ENCODE measurements around the gene RBM18. TPM values are rescaled to one million over a fixed set of nuclear protein-coding genes. Genes with fewer than 3 reads are reported as not detected.

The RBM18 gene
- polyA plus RNA-seq, 2 donors: 3.1 to 6.3 TPM

GRCh38 chr9:122239722-122240121, 24.9 kb downstream of the RBM18 start:
- no peaks in the 10 kb centered on the region for H3K9me3 ChIP-seq (ENCODE audit: control insufficient read depth in 2 of 2, insufficient read depth in 1 of 2, low read depth in 1 of 2, low read length in 1 of 2)
- H3K36me3 ChIP-seq (ENCODE audit: control insufficient read depth in 2 of 2, insufficient read depth in 2 of 2, low read length in 1 of 2): peaks cover 3 to 5% of the 10 kb centered on the region in 2 donors
- no peaks in the 10 kb centered on the region for H3K4me1 ChIP-seq (ENCODE audit: control insufficient read depth in 2 of 2, insufficient read depth in 2 of 2, low read length in 1 of 2)
- H3K27me3 ChIP-seq (ENCODE audit: control insufficient read depth in 1 of 2, insufficient read depth in 2 of 2, low read length in 2 of 2): no peaks in the 10 kb centered on the region
- no peak overlapping the region for H3K4me3 ChIP-seq (ENCODE audit: low read depth in 1 of 2, low read length in 2 of 2)
- WGBS, 2 donors: 76 to 80% methylated on average over 5 of the region's 5 CpGs
- no peak overlapping the region for H3K27ac ChIP-seq (ENCODE audit: low read depth in 2 of 2, low read length in 1 of 2)

- H3K36me3 ChIP-seq (ENCODE audit: control insufficient read depth in 2 of 2, insufficient read depth in 2 of 2, low read length in 1 of 2): peaks cover under 1 to 2% of the 10 kb centered on the region in 2 donors
- H3K9me3 ChIP-seq (ENCODE audit: control insufficient read depth in 2 of 2, insufficient read depth in 1 of 2, low read depth in 1 of 2, low read length in 1 of 2): no peaks in the 10 kb centered on the region
- WGBS, 2 donors: 82 to 85% methylated on average over 10 of the region's 10 CpGs
- H3K27ac ChIP-seq (ENCODE audit: low read depth in 2 of 2, low read length in 1 of 2): no peak overlapping the region
- no peaks in the 10 kb centered on the region for H3K4me1 ChIP-seq (ENCODE audit: control insufficient read depth in 2 of 2, insufficient read depth in 2 of 2, low read length in 1 of 2)
- H3K27me3 ChIP-seq (ENCODE audit: control insufficient read depth in 1 of 2, insufficient read depth in 2 of 2, low read length in 2 of 2): no peaks in the 10 kb centered on the region
- no peak overlapping the region for H3K4me3 ChIP-seq (ENCODE audit: low read depth in 1 of 2, low read length in 2 of 2)
Observed at GRCh38 chr9:122236681-122237080, 28.0 kb downstream of the RBM18 start.

GRCh38 chr9:122234022-122234748, 30.5 kb downstream of the RBM18 start:
- Histone ChIP-seq H3K9me3 (ENCODE audit: control insufficient read depth in 2 of 2, insufficient read depth in 1 of 2, low read depth in 1 of 2, low read length in 1 of 2) (no peaks in the 10 kb centered on the region), H3K4me3 (ENCODE audit: low read depth in 1 of 2, low read length in 2 of 2) (no peak overlapping the region), H3K27ac (ENCODE audit: low read depth in 2 of 2, low read length in 1 of 2) (no peak overlapping the region), H3K36me3 (ENCODE audit: control insufficient read depth in 2 of 2, insufficient read depth in 2 of 2, low read length in 1 of 2) (no peaks in the 10 kb centered on the region), H3K4me1 (ENCODE audit: control insufficient read depth in 2 of 2, insufficient read depth in 2 of 2, low read length in 1 of 2) (peaks cover 0 to under 1% of the 10 kb centered on the region in 2 donors), H3K27me3 (ENCODE audit: control insufficient read depth in 1 of 2, insufficient read depth in 2 of 2, low read length in 2 of 2) (peaks cover 0 to under 1% of the 10 kb centered on the region in 2 donors)
- WGBS, 2 donors: 82 to 89% methylated on average over 7 of the region's 7 CpGs

GRCh38 chr9:122232796-122233306, 31.8 kb downstream of the RBM18 start:
- no peaks in the 10 kb centered on the region for H3K36me3 ChIP-seq (ENCODE audit: control insufficient read depth in 2 of 2, insufficient read depth in 2 of 2, low read length in 1 of 2)
- no peak overlapping the region for H3K27ac ChIP-seq (ENCODE audit: low read depth in 2 of 2, low read length in 1 of 2)
- H3K4me3 ChIP-seq (ENCODE audit: low read depth in 1 of 2, low read length in 2 of 2): no peak overlapping the region
- H3K27me3 ChIP-seq (ENCODE audit: control insufficient read depth in 1 of 2, insufficient read depth in 2 of 2, low read length in 2 of 2): peaks cover 0 to 13% of the 10 kb centered on the region in 2 donors
- peaks cover 0 to 4% of the 10 kb centered on the region in 2 donors for H3K4me1 ChIP-seq (ENCODE audit: control insufficient read depth in 2 of 2, insufficient read depth in 2 of 2, low read length in 1 of 2)
- H3K9me3 ChIP-seq (ENCODE audit: control insufficient read depth in 2 of 2, insufficient read depth in 1 of 2, low read depth in 1 of 2, low read length in 1 of 2): no peaks in the 10 kb centered on the region
- 68 to 75% methylated on average over 6 of the region's 6 CpGs for WGBS, 2 donors

- WGBS, 2 donors: 31 to 46% methylated on average over 4 of the region's 4 CpGs
- H3K9me3 ChIP-seq (ENCODE audit: control insufficient read depth in 2 of 2, insufficient read depth in 1 of 2, low read depth in 1 of 2, low read length in 1 of 2): peaks cover 0 to 3% of the 10 kb centered on the region in 2 donors
- H3K4me3 ChIP-seq (ENCODE audit: low read depth in 1 of 2, low read length in 2 of 2): no peak overlapping the region
- H3K27me3 ChIP-seq (ENCODE audit: control insufficient read depth in 1 of 2, insufficient read depth in 2 of 2, low read length in 2 of 2): peaks cover 0 to 39% of the 10 kb centered on the region in 2 donors
- no peak overlapping the region for H3K27ac ChIP-seq (ENCODE audit: low read depth in 2 of 2, low read length in 1 of 2)
- peaks cover 9 to 16% of the 10 kb centered on the region in 2 donors for H3K4me1 ChIP-seq (ENCODE audit: control insufficient read depth in 2 of 2, insufficient read depth in 2 of 2, low read length in 1 of 2)
- H3K36me3 ChIP-seq (ENCODE audit: control insufficient read depth in 2 of 2, insufficient read depth in 2 of 2, low read length in 1 of 2): no peaks in the 10 kb centered on the region
Observed at GRCh38 chr9:122229485-122229837, 35.2 kb downstream of the RBM18 start.

GRCh38 chr9:122228568-122229484, 35.8 kb downstream of the RBM18 start, which contains the start of gene LHX6:
Gene LHX6, minus strand, starts transcription at chr9:122228957. Its CDS starts 217 bp downstream, at chr9:122228740.
- Histone ChIP-seq H3K27me3 (ENCODE audit: control insufficient read depth in 1 of 2, insufficient read depth in 2 of 2, low read length in 2 of 2) (peaks cover 0 to 39% of the 10 kb centered on the region in 2 donors), H3K9me3 (ENCODE audit: control insufficient read depth in 2 of 2, insufficient read depth in 1 of 2, low read depth in 1 of 2, low read length in 1 of 2) (peaks cover 0 to 3% of the 10 kb centered on the region in 2 donors), H3K4me1 (ENCODE audit: control insufficient read depth in 2 of 2, insufficient read depth in 2 of 2, low read length in 1 of 2) (peaks cover 9 to 16% of the 10 kb centered on the region in 2 donors), H3K4me3 (ENCODE audit: low read depth in 1 of 2, low read length in 2 of 2) (peak within 1 kb of the TSS; percentile 33 to 51), H3K36me3 (ENCODE audit: control insufficient read depth in 2 of 2, insufficient read depth in 2 of 2, low read length in 1 of 2) (no peaks in the 10 kb centered on the region), H3K27ac (ENCODE audit: low read depth in 2 of 2, low read length in 1 of 2) (no peak within 1 kb of the TSS)
- 2 to 4% methylated on average over 47 to 70 of the region's 70 CpGs for WGBS, 2 donors

GRCh38 chr9:122228191-122228567, 36.5 kb downstream of the RBM18 start:
- H3K4me1 ChIP-seq (ENCODE audit: control insufficient read depth in 2 of 2, insufficient read depth in 2 of 2, low read length in 1 of 2): peaks cover 9 to 16% of the 10 kb centered on the region in 2 donors
- H3K9me3 ChIP-seq (ENCODE audit: control insufficient read depth in 2 of 2, insufficient read depth in 1 of 2, low read depth in 1 of 2, low read length in 1 of 2): peaks cover 0 to 3% of the 10 kb centered on the region in 2 donors
- peaks cover 0 to 39% of the 10 kb centered on the region in 2 donors for H3K27me3 ChIP-seq (ENCODE audit: control insufficient read depth in 1 of 2, insufficient read depth in 2 of 2, low read length in 2 of 2)
- 1 to 2% methylated on average over 37 to 38 of the region's 38 CpGs for WGBS, 2 donors
- no peak overlapping the region for H3K27ac ChIP-seq (ENCODE audit: low read depth in 2 of 2, low read length in 1 of 2)
- peak overlapping the region; percentile 33 to 51 for H3K4me3 ChIP-seq (ENCODE audit: low read depth in 1 of 2, low read length in 2 of 2)
- H3K36me3 ChIP-seq (ENCODE audit: control insufficient read depth in 2 of 2, insufficient read depth in 2 of 2, low read length in 1 of 2): no peaks in the 10 kb centered on the region

- Histone ChIP-seq H3K9me3 (ENCODE audit: control insufficient read depth in 2 of 2, insufficient read depth in 1 of 2, low read depth in 1 of 2, low read length in 1 of 2) (peaks cover 0 to 3% of the 10 kb centered on the region in 2 donors), H3K4me3 (ENCODE audit: low read depth in 1 of 2, low read length in 2 of 2) (peak overlapping the region in 1 of 2 donors; percentile 51), H3K27me3 (ENCODE audit: control insufficient read depth in 1 of 2, insufficient read depth in 2 of 2, low read length in 2 of 2) (peaks cover 0 to 39% of the 10 kb centered on the region in 2 donors), H3K36me3 (ENCODE audit: control insufficient read depth in 2 of 2, insufficient read depth in 2 of 2, low read length in 1 of 2) (no peaks in the 10 kb centered on the region), H3K27ac (ENCODE audit: low read depth in 2 of 2, low read length in 1 of 2) (no peak overlapping the region), H3K4me1 (ENCODE audit: control insufficient read depth in 2 of 2, insufficient read depth in 2 of 2, low read length in 1 of 2) (peaks cover 9 to 16% of the 10 kb centered on the region in 2 donors)
- 12 to 26% methylated on average over 10 of the region's 10 CpGs for WGBS, 2 donors
Observed at GRCh38 chr9:122227575-122227900, 37.1 kb downstream of the RBM18 start.

GRCh38 chr9:122226758-122227574, 37.7 kb downstream of the RBM18 start:
- peaks cover 0 to 3% of the 10 kb centered on the region in 2 donors for H3K9me3 ChIP-seq (ENCODE audit: control insufficient read depth in 2 of 2, insufficient read depth in 1 of 2, low read depth in 1 of 2, low read length in 1 of 2)
- H3K4me1 ChIP-seq (ENCODE audit: control insufficient read depth in 2 of 2, insufficient read depth in 2 of 2, low read length in 1 of 2): peaks cover 9 to 16% of the 10 kb centered on the region in 2 donors
- peak overlapping the region in 1 of 2 donors; percentile 51 for H3K4me3 ChIP-seq (ENCODE audit: low read depth in 1 of 2, low read length in 2 of 2)
- H3K27me3 ChIP-seq (ENCODE audit: control insufficient read depth in 1 of 2, insufficient read depth in 2 of 2, low read length in 2 of 2): peaks cover 0 to 39% of the 10 kb centered on the region in 2 donors
- no peak overlapping the region for H3K27ac ChIP-seq (ENCODE audit: low read depth in 2 of 2, low read length in 1 of 2)
- WGBS, 2 donors: 22 to 24% methylated on average over 51 to 59 of the region's 59 CpGs
- no peaks in the 10 kb centered on the region for H3K36me3 ChIP-seq (ENCODE audit: control insufficient read depth in 2 of 2, insufficient read depth in 2 of 2, low read length in 1 of 2)

Measured in esophagus (tissue), 2 donors.